Measurements from ENCODE around the gene MAGED2. TPM values are rescaled to one million over a fixed set of nuclear protein-coding genes. Genes with fewer than 3 reads are reported as not detected.
"Not testable (repeated sequence)": the region's sequence is repeated elsewhere in the genome, so short reads cannot be mapped to it uniquely, and the experiment has no call there.

Gene MAGED2
- total RNA-seq, 4 donors from 2014 or later: 108 to 681 (median 164) TPM

DNA sequence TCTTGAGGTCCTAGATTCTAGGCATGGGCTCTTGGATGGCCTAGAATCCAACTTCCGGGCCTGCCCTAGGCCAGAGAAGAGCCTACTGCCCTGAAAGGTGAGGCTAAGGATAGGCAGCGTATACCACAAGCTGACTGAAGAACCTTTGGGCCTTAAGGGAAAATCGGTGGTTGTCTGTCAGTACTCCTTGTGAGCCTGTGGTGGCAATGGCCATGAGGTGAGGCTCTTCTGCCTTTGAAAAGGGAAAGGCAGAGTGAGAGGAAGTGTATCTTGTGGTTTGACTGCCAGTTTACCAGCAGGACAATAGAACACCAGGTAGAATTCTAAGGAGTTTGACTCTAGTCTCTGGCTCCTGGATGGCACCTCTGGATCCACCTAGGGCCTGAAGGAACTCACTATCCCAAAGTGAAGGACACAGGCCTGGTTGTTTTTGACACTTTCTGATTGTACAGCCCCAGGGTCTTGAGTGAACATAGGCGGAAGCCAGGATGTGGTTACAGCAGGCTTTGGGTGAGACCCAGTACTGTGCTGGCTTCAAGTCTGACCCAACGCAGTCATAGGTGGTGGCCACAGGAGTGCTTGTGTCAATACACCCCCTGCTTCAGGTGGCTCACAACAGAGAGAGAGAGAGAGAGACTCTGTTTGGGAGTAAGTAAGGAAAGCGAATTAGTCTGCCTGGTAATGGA lies 30.4 kb upstream of the MAGED2 start:
- no peaks in the 10 kb centered on the region for H3K36me3 ChIP-seq
- no peak overlapping the region for H3K4me3 ChIP-seq
- intact Hi-C loops (cut with DNase I; ENCODE audit: low total_unique reads): no loop called here
- no peak for DNase-seq
- no peaks in the 10 kb centered on the region for H3K27me3 ChIP-seq
- TF ChIP-seq, protein P1, sequence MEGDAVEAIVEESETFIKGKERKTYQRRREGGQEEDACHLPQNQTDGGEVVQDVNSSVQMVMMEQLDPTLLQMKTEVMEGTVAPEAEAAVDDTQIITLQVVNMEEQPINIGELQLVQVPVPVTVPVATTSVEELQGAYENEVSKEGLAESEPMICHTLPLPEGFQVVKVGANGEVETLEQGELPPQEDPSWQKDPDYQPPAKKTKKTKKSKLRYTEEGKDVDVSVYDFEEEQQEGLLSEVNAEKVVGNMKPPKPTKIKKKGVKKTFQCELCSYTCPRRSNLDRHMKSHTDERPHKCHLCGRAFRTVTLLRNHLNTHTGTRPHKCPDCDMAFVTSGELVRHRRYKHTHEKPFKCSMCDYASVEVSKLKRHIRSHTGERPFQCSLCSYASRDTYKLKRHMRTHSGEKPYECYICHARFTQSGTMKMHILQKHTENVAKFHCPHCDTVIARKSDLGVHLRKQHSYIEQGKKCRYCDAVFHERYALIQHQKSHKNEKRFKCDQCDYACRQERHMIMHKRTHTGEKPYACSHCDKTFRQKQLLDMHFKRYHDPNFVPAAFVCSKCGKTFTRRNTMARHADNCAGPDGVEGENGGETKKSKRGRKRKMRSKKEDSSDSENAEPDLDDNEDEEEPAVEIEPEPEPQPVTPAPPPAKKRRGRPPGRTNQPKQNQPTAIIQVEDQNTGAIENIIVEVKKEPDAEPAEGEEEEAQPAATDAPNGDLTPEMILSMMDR (IDR thresholded peaks at IDR 0.05): no peak
- TF ChIP-seq POLR2A (IDR thresholded peaks at IDR 0.05): no peak
- no peak overlapping the region for H3K27ac ChIP-seq
- H3K4me1 ChIP-seq: no peaks in the 10 kb centered on the region
- no peaks in the 10 kb centered on the region for H3K9me3 ChIP-seq

DNA sequence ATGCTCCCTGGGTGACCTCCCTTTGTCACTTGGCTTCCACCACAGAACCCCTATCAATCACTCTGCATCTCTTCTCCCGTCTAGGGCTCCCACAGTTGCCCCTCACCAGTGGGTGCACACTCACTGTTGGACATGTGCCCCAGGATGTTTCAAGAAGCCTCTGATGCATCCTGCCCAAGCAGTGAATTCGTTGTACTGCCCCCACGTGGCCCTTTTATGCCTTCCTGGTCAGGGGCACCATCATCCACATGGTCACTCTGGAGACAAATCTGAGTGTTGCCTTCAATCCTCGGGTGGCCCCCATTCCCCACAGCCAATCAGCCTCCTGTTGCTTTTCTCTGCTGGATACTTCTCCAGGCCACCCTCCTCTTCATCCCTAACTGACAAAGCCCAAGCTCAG lies 21.6 kb upstream of the MAGED2 start:
- intact Hi-C loops (cut with DNase I; ENCODE audit: low total_unique reads): no loop called here
- H3K36me3 ChIP-seq: no peaks in the 10 kb centered on the region
- H3K4me3 ChIP-seq: no peak overlapping the region
- TF ChIP-seq, protein P1 (IDR thresholded peaks at IDR 0.05): no peak
- TF ChIP-seq POLR2A (IDR thresholded peaks at IDR 0.05): no peak
- DNase-seq: no peak
- no peaks in the 10 kb centered on the region for H3K9me3 ChIP-seq
- no peaks in the 10 kb centered on the region for H3K4me1 ChIP-seq
- no peaks in the 10 kb centered on the region for H3K27me3 ChIP-seq
- H3K27ac ChIP-seq: no peak overlapping the region

DNA sequence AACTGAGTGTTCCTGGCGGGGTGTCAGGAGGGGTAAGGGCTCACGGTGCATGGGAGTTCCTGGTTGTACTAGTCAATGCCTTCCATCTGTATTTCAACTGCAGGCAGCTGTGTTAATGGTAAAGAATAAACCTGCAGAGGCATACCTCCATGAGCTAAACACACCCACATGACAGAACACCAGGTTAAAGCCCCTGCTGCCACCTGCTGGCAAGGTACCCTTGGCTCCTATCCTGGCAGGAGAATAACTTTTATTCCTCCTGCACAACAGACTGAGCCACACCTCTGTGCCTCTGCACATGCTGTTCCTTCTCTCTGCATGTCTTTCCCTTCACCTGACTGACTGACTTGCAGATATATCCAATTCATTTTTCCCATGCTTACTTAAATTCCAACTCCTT lies 20.6 kb upstream of the MAGED2 start:
- no peak overlapping the region for H3K27ac ChIP-seq
- no peak for TF ChIP-seq POLR2A (IDR thresholded peaks at IDR 0.05)
- TF ChIP-seq, protein P1 (IDR thresholded peaks at IDR 0.05): no peak
- H3K4me3 ChIP-seq: no peak overlapping the region
- no peaks in the 10 kb centered on the region for H3K9me3 ChIP-seq
- no peak for DNase-seq
- no peaks in the 10 kb centered on the region for H3K36me3 ChIP-seq
- intact Hi-C loops (cut with DNase I; ENCODE audit: low total_unique reads): no loop called here
- H3K4me1 ChIP-seq: no peaks in the 10 kb centered on the region
- no peaks in the 10 kb centered on the region for H3K27me3 ChIP-seq

DNA sequence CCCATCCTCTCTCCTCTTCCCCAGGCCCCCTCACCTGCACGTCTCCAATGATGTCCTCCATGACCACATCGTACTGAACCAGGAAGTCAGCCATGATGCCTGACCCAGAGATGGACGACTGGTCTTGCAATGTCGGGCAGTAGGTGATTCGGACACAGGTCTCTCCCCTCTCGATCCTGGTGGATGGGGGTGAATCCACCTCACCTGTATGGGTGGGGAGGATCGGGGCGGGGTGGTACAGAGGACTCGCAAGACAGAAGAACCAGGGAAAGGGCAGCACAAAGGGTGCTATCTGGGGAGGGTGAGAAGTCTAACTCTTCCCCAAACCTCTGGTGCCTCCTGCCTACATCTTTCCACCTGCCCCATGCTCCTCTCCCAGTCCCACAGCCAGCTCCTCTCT lies 19.1 kb upstream of the MAGED2 start:
- Histone ChIP-seq H3K36me3 (no peaks in the 10 kb centered on the region), H3K4me1 (no peaks in the 10 kb centered on the region), H3K9me3 (no peaks in the 10 kb centered on the region), H3K27ac (no peak overlapping the region), H3K4me3 (no peak overlapping the region), H3K27me3 (no peaks in the 10 kb centered on the region)
- intact Hi-C loops (cut with DNase I; ENCODE audit: low total_unique reads): no loop called here
- DNase-seq: no peak
- no peak for TF ChIP-seq POLR2A (IDR thresholded peaks at IDR 0.05)
- TF ChIP-seq, protein P1 (IDR thresholded peaks at IDR 0.05): no peak

DNA sequence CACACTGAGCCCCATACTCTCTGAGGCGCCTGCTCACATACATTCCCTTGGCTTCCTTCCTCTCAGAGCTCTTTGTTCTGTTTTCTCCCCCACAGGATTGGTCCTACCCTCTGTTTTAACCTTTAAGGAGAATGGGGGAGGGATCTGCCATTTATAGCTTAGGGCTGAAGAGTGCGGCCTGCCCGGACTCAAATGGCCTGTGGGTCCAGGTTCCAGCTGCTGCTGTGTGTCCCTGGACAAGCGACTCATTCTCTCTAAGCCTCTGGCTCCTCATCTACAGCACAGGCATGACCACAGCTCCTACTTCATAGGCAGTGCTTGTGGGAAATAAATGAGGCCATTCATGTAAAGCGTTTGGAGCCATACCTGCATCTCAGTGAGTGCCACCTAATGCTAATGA lies 18.1 kb upstream of the MAGED2 start:
- DNase-seq; H3K27ac ChIP-seq; intact Hi-C loops (cut with DNase I; ENCODE audit: low total_unique reads); H3K36me3 ChIP-seq; H3K4me3 ChIP-seq; H3K9me3 ChIP-seq; H3K27me3 ChIP-seq; H3K4me1 ChIP-seq: not testable (repeated sequence)

DNA sequence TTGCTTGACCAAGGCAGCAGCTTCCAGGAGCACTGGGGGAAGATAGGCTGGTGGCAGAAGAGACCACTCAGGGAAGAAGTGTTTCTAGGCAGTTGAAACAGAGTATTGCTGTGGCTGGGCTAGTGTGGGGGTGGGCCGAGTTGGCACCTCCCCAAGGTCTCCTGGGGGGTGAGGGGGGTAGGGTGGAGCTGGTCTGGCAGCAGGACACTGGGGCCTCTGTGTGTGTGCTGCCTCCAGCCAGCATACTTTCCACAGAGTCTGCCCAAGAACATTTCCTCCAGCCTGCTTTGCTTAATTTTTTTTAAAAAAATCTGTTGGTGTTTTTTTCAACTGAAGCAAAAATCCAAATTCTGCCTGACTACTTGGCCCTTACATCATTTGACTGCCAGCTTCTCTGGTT lies 13.5 kb upstream of the MAGED2 start:
- no peaks in the 10 kb centered on the region for H3K4me1 ChIP-seq
- no peaks in the 10 kb centered on the region for H3K27me3 ChIP-seq
- no peak for DNase-seq
- H3K36me3 ChIP-seq: no peaks in the 10 kb centered on the region
- H3K4me3 ChIP-seq: no peak overlapping the region
- no peak overlapping the region for H3K27ac ChIP-seq
- no peaks in the 10 kb centered on the region for H3K9me3 ChIP-seq
- TF ChIP-seq, protein P1 (IDR thresholded peaks at IDR 0.05): no peak
- TF ChIP-seq POLR2A (IDR thresholded peaks at IDR 0.05): no peak
- intact Hi-C loops (cut with DNase I; ENCODE audit: low total_unique reads): no loop called here
